Activated CD4-positive, alpha-beta T cell treated with anti-CD3 and anti-CD28 coated beads, Interleukin-2, amount 50 U/mL, for 1 hour (primary cell): Measurements from ENCODE around the gene SLC16A12.

Source experiments
- DNase-seq: peaks from one replicate; pipeline ENCODE4 v3.0.0-alpha.2; 2020

Gene SLC16A12

GRCh38 chr10:89388806-89389205 lies 146.6 kb downstream of the SLC16A12 start:
- no peak for DNase-seq

DNA sequence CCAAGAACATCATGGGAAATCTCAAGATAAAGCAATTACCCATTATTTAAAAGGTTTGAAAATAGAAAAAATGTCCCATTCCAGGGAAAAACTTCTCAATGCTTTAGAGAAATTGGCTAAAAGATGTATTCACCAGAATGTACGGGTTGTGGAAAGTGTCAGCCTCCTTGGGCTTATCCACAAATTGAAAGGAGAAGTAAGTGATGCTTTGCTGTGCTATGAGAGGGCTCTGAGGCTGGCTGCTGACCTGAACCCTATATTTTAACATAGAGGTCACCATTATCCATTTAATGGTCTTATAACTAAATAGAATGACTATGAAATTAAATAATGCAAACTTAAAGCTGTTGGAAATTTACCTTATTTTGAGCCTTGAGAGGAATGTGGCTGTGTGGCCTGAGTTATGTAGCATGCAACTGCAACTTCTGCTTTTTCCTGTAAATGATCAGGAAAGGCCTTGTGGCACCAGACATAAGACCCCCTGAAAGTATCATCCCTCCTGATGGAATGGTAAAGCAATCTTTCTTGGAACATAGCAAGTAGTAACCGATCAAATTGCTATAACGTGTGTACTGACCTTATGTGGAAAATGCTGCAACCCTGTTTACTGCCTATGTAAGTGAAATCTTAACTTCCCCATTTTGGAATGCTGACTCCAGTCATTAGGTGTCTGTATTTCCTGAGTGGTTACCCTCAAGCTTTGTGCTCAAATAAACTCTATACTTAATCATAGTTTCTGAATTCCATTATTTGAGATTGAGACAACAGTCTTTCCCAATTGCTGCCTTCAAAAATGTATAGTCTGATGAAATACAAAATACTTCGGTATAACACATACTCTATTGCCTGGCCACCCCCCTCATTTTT lies 150.7 kb downstream of the SLC16A12 start:
- DNase-seq: no peak

GRCh38 chr10:89382757-89383156 lies 152.6 kb downstream of the SLC16A12 start:
- DNase-seq: no peak
